Measurements from ENCODE around the gene CPLX4.

CPLX4 gene

GRCh38 chr18:59318460-59319050 is at the start of gene CPLX4:
Gene CPLX4, minus strand, starts transcription at chr18:59318649. Its CDS starts 187 bp downstream, at chr18:59318462.
- no peak for TF ChIP-seq RAD21 (IDR thresholded peaks at IDR 0.05; ENCODE audit: low read depth)
- no peak for TF ChIP-seq TEAD4 (IDR thresholded peaks at IDR 0.05)
- TF ChIP-seq TCF12 (IDR thresholded peaks at IDR 0.05; ENCODE audit: low read depth), result no peak
- no peak for TF ChIP-seq FOXM1 (IDR thresholded peaks at IDR 0.05; ENCODE audit: borderline replicate concordance, low read depth)
- TF ChIP-seq YY1 (IDR thresholded peaks at IDR 0.05; ENCODE audit: low read depth), result no peak
- TF ChIP-seq TAF1 (IDR thresholded peaks at IDR 0.05; ENCODE audit: low read depth), result no peak
- no peak for TF ChIP-seq REST (IDR thresholded peaks at IDR 0.05; ENCODE audit: low read depth)
- no peak for TF ChIP-seq NFIC (IDR thresholded peaks at IDR 0.05)
- TF ChIP-seq USF1 (IDR thresholded peaks at IDR 0.05), result no peak
- TF ChIP-seq ZBTB7A (IDR thresholded peaks at IDR 0.05; ENCODE audit: low read depth), result no peak
- TF ChIP-seq MAX (IDR thresholded peaks at IDR 0.05), result no peak
- TF ChIP-seq CREB1 (IDR thresholded peaks at IDR 0.05; ENCODE audit: low read depth), result no peak
- TF ChIP-seq EGR1 (IDR thresholded peaks at IDR 0.05), result no peak

- TF ChIP-seq CEBPB (IDR thresholded peaks at IDR 0.05), result no peak
- TF ChIP-seq ZBTB7A (IDR thresholded peaks at IDR 0.05; ENCODE audit: low read depth), result no peak
- no peak for TF ChIP-seq TAF1 (IDR thresholded peaks at IDR 0.05; ENCODE audit: low read depth)
- no peak for TF ChIP-seq USF1 (IDR thresholded peaks at IDR 0.05)
- TF ChIP-seq NFIC (IDR thresholded peaks at IDR 0.05), result no peak
- TF ChIP-seq TEAD4 (IDR thresholded peaks at IDR 0.05), result no peak
- TF ChIP-seq REST (IDR thresholded peaks at IDR 0.05; ENCODE audit: low read depth), result no peak
- no peak for TF ChIP-seq EGR1 (IDR thresholded peaks at IDR 0.05)
- TF ChIP-seq CREB1 (IDR thresholded peaks at IDR 0.05; ENCODE audit: low read depth), result no peak
- TF ChIP-seq YY1 (IDR thresholded peaks at IDR 0.05; ENCODE audit: low read depth), result no peak
- TF ChIP-seq FOXM1 (IDR thresholded peaks at IDR 0.05; ENCODE audit: borderline replicate concordance, low read depth), result no peak
- no peak for TF ChIP-seq MAX (IDR thresholded peaks at IDR 0.05)
- no peak for TF ChIP-seq RAD21 (IDR thresholded peaks at IDR 0.05; ENCODE audit: low read depth)
- TF ChIP-seq EP300 (IDR thresholded peaks at IDR 0.05; ENCODE audit: borderline replicate concordance), result no peak
Measured at GRCh38 chr18:59360381-59360780, 41.9 kb upstream of the CPLX4 start.

GRCh38 chr18:59359576-59359952 is 41.1 kb upstream of the CPLX4 start:
- TF ChIP-seq REST (IDR thresholded peaks at IDR 0.05; ENCODE audit: low read depth) (no peak), FOXM1 (IDR thresholded peaks at IDR 0.05; ENCODE audit: borderline replicate concordance, low read depth) (no peak), USF1 (IDR thresholded peaks at IDR 0.05) (no peak), MAX (IDR thresholded peaks at IDR 0.05) (no peak), CREB1 (IDR thresholded peaks at IDR 0.05; ENCODE audit: low read depth) (no peak), TCF12 (IDR thresholded peaks at IDR 0.05; ENCODE audit: low read depth) (no peak), EGR1 (IDR thresholded peaks at IDR 0.05) (no peak)
